LHCN-M2 (cell line): ENCODE measurements around the gene UPB1. TPM values are rescaled to one million over a fixed set of nuclear protein-coding genes. Genes with fewer than 3 reads are reported as not detected.
A peak's percentile ranks its signal among the peaks of the same experiment; 100 is the strongest.
"Not testable (repeated sequence)": the region's sequence is repeated elsewhere in the genome, so short reads cannot be mapped to it uniquely, and the experiment has no call there.

ENCODE experiments used
- DNase-seq: peaks from one replicate; pipeline ENCODE4 v3.0.0-alpha.2; 2012; ENCODE audit warnings: low read depth
- total RNA-seq: library from RNA; depleted of rRNA; stranded (reverse); fragments of >200 nt; gene quantifications from 2 replicates; pipeline ENCODE4 v1.2.3, GENCODE V29; 2014

The UPB1 gene
- total RNA-seq, 1 experiment from 2014 or later, result not detected

DNA sequence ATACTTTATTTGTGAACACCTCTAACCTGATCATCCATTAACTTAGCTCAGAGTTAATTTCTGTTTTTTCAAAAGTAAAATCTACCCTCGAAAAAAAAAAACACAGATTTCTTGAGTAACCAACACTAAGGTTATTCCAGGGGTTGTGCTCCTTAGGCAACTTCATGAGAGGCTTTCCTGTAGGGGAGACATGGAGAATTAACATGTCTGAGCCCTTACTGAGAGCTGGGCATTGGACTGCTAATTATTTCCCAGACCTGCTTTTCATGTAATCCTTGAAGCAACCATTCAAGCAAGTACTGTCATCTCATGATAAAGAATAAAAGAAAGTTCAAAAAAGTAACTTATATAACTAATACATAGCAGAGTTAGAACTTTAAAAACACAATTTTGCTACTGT lies 13.5 kb upstream of the UPB1 start:
- no peak for DNase-seq

DNA sequence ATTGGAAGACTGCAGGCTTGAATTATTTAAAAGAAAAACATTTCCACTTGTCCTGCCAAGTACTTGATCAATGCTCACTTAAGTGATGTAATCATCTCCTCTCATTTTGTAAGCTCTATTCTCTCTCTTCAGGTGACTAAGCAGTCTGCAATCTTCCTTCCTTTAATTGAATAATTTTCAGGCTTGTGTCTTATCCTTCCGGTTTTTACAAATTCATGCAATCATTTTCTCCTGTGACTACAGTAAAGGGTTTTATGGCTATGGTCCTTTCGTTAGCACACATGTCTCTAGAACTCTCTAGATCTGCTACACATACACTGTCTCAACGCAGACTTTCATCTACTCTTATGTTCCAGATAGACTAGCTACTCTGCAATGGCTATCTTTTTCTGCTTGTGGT lies 12.6 kb upstream of the UPB1 start:
- peak; percentile 31 for DNase-seq

DNA sequence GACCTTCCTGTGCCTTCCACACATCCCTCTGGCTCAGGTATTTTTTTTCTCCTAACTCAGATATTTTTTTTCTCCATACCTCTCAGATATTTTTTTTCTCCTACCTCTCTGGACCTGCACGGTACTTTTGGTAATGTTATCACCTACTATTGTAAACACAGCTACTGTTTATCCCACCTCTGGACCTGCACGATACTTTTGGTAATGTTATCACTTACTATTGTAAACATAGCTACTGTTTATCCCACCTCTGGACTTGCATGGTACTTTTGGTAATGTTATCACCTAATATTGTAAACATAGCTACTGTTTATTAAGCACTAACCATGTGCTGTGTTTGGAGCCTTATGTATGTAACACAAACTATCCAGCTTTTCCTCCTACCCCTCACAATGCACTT lies 12.1 kb upstream of the UPB1 start:
- DNase-seq, result no peak

DNA sequence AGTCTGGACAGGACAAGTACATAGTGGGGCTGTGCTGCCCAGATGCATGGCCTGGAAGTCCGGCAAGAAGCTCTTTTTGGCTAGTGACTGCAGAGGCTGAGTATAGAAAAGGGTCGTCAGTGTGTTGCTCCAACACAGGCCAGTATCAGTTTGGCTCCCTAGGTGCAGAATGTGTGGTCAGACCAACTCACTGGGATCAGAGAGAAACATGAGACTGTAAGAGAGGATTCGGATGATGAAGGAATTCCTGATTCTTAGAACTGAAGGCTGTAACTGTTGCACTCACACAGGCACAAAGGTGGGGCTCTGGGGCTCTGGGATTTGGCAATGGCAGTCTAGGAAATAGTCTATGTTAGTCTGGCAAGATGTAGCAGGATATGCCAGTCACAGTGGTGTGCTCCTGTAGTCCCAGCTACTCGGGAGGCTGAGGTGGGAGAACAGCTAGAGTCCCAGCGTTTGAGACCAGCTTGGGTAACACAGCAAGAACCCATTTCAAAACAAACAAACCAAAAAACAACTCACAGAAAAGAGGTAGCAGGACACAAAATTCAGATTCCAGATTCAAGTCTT lies 11.1 kb upstream of the UPB1 start:
- no peak for DNase-seq

DNA sequence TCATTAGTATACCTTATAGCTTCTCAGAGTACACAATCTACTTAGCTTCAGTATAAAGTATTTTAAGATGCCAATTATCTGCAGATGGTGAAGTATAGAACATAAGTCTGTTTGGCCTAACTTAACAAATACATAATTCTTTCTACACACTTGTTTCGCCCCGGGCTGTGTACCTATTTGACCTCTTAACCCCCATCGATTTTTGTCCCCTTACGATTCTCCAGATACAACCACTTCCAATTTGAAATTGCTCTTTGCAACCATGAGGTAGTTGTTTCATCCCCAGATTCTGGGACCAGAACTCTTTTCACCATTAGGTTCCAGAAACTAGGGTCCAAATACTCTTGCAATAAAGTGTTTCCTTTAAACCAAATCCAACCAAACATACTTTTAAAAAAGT lies 10.0 kb upstream of the UPB1 start:
- DNase-seq, result no peak

DNA sequence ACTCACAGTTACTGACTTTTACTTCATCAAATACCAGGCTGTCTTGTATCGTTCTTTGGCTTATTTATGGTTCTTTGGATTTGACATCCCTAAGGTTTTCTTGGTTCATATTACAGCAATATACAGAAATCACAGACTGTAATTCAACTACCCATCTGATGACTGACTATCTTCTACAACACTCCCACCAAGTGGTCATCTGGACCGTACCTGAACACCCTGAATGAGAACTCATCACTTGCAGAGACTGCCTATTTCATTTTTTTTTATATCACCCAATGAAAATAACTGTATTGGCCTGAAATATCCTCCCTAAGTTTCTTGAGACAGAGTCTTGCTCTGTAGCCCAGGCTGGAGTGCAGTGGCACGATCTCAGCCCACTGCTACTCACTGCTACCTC lies 9.5 kb upstream of the UPB1 start:
- no peak for DNase-seq

DNA sequence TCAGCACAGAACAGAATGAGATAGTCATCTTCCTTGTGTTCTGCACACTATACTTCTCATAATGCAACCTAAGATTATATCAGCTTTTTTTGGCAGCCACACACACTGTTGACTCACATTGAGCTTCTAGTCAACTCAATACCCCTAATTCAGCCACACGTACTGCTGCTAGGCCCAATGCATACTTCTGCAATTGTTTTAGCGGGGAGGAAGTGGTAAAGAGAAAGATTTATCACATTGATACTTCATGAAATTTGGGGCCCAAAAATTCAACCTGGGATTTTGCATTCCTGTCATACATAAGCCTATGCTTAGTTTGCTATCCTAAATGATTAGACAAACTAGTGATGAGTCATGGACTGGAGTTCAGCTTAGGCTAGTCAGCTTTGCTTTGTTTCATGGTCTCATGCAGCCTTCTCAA lies 8.6 kb upstream of the UPB1 start:
- DNase-seq, result peak; percentile 22

DNA sequence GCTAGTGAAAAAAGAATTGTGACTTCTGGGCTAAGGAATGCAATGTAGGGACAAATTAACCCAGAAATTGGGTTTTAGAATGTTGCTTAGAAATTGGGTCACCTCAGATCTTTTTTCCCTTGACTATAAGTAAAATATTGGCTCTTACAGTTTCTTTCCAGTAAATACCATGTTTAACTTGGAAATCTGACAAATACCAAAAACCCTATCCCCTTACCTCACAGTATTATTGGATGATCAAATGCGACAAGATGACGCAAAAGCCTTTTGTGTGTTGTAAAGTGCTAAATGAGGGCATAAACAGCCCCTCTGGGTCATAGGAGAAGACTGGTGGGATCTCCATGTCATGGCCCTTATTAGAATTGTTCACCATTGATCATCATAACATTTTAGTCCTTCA lies 6.1 kb upstream of the UPB1 start:
- no peak for DNase-seq

DNA sequence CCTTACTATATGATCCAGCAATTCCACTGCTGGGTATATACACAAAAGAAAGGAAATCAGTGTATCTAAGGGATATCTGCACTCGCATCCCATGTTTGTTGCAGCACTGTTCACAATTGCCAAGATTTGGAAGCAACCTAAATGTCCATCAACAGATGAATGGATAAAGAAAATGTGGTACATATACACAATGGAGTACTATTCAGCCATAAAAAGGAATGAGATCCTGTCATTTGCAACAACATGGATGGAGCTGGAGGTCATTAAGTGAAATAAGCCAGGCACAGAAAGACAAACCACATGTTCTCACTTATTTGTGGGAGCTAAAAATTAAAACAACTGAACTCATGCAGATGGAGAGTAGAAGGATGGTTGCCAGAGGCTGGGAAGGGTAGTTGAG lies 5.7 kb upstream of the UPB1 start:
- not testable (repeated sequence) for DNase-seq

DNA sequence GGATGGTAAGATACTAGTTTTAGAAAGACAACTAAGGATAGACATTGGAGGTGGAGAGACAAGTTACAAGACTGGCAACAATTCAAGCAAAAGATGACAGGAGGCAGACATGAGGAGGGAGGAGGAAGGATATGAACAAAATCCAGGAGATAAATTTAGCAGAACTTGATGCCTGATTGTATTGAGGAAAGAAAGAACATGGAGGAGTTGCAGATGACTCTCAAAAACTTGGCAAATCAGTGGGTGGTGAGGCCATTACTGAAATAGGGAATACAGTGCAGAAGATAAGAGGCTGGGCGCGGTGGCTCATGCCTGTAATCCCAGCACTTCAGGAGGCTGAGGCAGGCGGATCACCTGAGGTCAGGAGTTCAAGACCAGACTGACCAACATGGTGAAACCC lies 2.7 kb upstream of the UPB1 start:
- DNase-seq, result no peak

DNA sequence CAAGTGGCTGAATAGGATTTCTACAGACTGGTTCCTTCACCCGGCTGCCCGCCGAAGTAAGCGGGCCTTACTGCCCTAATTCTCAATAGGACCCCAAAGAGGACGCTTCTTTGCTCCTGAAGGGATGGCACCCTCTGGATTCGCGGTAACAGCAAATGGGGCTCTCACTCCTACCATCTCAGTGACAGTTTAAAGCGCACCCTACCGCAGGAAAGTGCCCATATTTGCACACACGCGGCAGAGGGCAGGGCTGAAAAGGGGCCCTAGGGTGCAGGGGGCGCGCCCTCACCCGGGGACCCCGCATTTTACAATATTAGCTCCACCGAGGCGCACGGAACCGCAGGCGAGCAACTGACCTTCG lies 985 bp upstream of the UPB1 start:
- no peak for DNase-seq

DNA sequence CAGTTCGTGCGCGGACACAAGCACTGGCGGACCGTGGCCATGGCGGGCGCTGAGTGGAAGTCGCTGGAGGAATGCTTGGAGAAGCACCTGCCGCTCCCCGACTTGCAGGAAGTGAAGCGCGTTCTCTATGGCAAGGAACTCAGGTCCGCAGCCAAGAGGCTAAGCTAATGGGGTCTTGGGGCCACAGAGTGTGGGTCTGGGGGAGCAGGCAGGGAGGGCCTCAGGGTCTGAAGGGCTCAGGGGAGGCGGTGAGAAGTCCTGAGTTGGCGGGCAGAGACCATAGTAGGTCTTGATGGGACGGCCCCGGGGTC lies 188 bp downstream of the UPB1 start:
- no peak for DNase-seq

DNA sequence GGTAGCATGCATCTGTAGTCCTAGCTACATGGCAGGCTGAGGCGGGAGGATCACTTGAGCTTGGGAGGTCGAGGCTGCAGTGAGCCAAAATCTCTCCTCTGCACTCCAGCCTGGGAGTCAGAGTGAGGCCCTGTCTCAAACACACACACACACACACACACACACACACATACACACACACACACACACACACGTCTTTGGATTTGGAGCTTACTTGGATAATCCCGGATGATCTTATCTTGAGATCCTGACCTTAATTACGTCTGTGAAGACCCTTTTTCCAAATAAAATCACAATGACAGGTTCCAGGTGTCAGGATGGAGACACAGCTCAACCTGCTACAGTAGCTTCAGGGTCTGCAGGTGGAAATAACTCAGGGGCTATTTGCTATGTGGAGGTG lies 1.1 kb downstream of the UPB1 start:
- DNase-seq, result no peak

DNA sequence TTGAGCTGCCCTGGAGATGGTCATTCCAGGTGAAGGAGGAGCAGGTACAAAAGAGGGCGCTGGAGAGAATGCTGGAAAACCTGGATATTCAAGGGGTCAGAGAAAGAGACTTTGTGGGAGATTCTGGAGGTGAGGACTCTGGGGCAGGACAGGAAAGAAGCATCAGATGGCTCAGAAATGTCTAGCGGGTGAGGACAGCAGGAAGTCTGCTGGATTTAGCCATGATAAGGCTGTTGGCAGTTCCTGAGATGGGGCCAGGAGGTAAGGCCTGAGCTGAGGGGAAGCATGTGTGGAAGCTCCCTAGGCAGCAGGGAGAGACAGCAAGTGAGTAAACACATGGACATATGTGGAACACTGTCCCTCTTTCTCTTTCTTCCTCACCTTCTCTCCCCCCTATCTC lies 1.5 kb downstream of the UPB1 start:
- no peak for DNase-seq

DNA sequence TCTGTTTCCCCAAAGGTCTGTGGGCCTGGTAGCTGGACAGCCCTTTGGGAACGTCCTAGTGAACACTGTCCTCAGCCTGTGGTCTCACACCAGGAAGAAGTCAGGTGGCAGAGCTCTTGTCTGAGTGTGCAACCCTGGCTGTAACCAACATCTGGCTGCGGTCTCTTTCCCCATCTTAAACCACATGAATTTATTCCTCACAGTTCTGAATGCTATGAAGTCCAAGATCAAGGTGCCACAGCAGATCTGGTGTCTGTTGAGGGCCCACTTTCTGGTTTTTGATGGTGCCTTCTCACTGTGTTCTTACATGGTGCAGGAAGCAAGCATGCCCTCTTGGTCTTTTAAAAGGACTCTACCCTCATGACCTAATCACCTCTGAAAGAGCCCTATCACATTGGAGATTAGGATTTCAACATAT lies 2.7 kb downstream of the UPB1 start:
- DNase-seq, result no peak

DNA sequence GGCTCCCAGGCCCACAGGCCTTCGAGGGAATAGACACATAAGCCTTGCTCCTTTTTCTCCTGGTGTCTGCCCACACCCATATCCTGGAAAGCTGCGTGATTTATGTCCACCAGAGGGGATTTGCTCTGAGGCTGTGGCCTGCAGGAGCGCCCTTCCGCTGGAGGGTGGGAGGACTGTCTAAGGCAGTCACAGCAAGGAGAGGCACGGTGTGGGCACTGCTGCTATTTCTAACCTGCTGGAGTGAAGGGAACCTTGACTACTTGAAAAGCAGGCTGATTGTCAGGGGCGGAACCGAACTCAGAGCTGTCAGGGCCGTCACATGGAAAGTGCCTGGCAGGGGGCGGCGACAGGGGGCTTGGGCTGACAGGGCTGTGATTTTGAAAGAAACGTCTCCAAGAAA lies 3.7 kb downstream of the UPB1 start:
- no peak for DNase-seq

DNA sequence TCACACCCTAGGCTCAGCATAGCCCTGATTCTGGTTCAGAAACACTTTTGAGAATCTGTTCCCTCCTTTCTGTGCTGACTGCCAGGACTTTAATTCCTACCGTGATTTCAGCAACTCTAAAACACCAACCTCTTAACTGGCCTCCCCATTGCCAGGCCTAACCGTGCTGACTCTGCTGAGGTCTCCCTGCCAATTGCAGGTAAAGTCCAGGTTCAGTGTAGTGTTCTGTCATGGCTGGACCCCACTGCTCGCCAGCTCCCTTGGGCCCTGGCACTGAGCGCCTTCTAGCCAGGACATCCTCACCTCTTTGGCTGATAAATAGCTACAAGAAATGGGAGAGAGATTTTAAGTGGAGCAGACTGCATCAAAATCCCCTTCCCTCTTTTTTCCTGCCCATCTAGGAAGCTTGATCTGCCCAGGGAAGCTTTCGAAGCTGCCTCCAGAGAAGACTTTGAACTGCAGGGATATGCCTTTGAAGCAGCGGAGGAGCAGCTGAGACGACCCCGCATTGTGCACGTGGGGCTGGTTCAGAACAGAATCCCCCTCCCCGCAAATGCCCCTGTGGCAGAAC lies 4.7 kb downstream of the UPB1 start:
- no peak for DNase-seq

DNA sequence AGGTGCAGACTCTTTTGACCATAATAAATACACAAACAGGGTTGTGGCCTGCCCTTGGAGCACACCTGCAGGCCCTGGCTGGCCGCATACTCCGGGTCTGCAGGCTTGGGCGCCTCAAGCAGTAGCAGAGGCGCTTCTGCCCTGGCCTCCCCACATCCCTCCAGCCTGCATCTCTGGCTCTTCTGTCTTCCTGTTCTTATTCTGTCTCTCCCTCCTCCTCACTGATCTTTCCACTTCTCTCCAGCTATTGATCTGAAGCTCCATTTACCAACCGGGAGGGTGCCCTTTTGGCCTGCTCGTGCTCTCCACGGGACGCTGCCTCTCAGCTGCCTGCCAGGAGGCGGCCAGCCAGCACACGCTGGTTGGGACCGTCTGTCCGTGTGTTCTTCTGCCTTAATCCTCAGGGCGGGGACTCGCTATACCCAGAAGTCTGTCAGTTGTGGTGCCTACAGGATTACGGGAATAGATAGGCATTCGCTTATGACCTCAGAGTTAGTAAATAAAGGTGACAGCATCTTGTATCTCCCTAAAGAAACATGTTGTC lies 5.2 kb downstream of the UPB1 start:
- no peak for DNase-seq

DNA sequence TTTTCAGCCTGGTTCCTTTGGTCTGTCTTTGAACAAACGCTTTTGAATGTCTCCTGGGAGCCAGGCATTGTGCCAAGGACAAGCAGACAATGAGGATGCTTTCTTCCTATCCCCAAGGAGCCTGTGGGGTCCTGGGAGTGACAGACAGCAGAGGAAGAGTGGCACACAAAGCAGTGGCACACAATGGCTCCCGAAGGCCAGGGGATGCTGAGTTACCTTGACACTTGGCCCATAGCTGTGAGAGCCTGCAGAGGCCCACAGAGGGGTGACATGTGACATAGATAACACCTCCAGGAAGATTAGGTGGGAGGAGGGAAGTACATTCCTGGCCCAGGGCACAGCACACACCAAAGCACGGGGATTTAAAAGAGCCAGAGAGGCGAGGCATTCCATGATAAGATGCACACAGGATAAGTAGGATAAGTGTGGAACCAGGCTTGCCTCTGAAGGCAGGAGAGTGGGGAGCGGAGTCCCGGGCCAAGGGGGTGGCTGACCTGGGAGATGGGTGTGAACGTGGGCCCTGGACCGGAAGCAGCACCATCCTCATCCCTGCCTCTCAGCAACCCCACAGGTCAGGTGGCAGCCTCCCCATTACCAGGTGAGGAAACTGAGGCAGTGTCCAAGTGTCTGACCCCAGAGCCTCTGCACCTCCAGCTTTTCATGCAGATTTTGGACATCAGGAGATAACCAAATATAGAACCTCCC lies 6.3 kb downstream of the UPB1 start:
- DNase-seq, result no peak

DNA sequence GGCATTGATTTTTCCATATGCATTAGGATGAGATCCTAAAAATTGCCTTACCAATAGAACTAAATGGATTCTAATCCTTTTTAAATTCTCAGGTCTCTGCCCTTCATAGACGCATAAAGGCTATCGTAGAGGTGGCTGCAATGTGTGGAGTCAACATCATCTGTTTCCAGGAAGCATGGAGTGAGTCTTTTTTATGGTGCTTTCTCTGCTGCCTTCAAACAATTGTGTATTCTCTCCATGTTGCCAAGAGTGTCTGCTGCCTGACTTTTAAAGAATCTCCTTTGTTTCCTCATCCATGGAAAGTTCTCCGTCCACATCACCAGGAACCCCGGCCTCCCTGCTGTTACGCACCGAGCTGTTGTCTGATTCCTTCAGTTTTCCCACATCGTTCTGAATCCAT lies 6.9 kb downstream of the UPB1 start:
- no peak for DNase-seq

DNA sequence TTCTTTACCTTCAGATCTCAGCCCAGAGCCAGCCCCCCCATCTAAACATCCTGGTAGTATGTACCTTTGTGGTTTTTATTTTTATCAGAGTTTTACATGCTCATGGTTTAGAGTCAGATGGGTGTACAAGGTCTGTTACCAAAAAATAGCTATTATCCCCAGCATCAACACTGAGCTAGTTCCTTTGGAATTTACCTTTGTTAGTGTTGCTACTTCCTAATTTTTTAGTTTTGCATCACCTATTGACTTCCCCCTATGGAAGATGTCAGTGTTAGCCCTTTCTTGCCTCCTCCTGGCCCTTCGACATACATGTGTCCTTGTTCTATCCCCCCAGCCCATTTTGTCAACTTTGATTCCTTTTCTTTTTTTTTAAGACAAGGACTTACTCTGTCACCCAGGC lies 7.4 kb downstream of the UPB1 start:
- no peak for DNase-seq

DNA sequence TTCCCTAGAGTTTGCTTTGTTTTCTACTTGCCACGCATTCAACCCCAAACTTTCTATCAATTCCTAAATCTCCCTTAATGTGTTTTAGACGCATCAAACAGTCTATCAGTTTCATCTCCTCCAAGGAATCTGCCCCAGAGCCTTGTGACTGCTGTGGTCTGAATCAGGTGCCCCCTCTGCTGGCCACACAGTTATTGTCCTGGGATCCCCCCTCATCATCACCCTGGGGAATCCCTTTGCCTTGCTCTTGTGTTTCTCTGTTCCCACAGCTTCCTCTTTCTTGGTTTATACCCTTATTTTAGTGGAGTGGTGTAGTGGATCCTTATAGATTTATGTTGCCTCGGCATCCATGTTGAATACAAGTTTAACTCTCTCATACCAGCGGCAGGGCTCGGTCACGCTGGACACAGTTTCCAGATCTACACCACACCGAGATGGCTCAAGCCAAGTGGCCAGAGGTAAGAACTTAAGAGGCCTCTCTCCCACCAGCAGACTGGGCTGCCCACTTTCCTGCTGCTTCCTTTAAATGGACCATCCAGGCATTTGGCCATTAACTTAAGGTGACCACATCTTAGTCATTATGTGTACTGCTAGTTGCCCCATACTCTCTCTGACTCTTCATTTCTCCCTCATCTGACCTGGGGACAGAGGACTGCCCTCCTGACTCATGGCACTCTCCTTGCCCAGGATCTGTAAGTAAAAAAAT lies 8.2 kb downstream of the UPB1 start:
- peak; percentile 55 for DNase-seq

DNA sequence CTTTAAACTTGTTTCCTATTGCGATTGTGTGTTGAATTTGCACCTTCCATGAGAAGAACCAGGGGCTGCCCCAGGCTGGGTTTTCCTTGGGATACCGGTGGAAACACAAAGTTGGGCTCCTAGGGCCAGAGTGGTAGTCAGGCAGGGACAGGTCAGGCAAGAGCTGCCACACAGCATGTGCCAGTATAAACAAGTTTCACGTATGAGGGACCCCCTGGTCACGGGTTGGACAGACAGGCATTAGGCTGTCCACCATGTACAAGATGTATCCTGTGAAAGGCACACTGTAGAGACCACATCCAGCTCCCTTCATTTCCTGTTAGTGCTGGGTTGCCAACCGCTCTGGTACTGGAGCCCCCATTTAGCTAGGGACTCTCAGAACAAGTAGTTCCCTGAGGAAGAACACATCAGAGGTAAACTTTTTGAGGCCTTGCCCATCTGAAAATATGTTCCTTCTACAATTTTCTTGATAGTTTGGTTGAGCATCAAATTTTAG lies 8.8 kb downstream of the UPB1 start:
- DNase-seq, result no peak
